ENCODE results near the gene SHLD1. TPM values are rescaled to one million over a fixed set of nuclear protein-coding genes. Genes with fewer than 3 reads are reported as not detected.

SHLD1 gene
- polyA plus RNA-seq, 1 donor (not counting 4 experiments of a cell fraction or from before 2014, with no cell fraction given) = 3.2 TPM

DNA sequence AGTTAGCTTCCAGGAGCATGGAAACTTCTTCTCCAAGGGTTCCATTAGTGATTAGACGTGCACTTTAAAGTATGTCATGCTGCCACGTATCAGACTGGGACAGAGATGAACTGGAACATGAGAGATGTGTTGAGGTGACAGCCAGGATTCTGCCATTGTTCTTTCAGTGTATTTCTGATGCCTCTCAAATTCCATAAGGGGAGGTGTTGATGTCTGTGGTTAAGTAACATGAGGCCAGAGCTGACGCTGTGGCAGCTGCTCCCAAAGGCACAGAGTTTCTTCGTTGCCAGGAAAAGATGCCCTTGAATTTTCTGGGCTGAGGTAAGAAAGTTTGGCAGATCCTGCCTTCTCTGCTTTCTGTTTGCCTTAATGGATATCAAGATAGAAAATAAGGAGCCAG lies 136.6 kb downstream of the SHLD1 start:
- TF ChIP-seq EZH2 (IDR thresholded peaks at IDR 0.05; ENCODE audit: low read length) = no peak
- TF ChIP-seq, protein P1, sequence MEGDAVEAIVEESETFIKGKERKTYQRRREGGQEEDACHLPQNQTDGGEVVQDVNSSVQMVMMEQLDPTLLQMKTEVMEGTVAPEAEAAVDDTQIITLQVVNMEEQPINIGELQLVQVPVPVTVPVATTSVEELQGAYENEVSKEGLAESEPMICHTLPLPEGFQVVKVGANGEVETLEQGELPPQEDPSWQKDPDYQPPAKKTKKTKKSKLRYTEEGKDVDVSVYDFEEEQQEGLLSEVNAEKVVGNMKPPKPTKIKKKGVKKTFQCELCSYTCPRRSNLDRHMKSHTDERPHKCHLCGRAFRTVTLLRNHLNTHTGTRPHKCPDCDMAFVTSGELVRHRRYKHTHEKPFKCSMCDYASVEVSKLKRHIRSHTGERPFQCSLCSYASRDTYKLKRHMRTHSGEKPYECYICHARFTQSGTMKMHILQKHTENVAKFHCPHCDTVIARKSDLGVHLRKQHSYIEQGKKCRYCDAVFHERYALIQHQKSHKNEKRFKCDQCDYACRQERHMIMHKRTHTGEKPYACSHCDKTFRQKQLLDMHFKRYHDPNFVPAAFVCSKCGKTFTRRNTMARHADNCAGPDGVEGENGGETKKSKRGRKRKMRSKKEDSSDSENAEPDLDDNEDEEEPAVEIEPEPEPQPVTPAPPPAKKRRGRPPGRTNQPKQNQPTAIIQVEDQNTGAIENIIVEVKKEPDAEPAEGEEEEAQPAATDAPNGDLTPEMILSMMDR (optimal IDR thresholded peaks at IDR 0.05 in 1 of 3, IDR thresholded peaks at IDR 0.05 in 1 of 3, conservative IDR thresholded peaks at IDR 0.05 in 1 of 3; ENCODE audit: extremely low read depth in 1 of 3, insufficient read depth in 2 of 3, low read length in 3 of 3) = no peak
- Histone ChIP-seq H3K9me3 (ENCODE audit: control insufficient read depth, low read depth, low read length) (no peaks in the 10 kb centered on the region), H3K4me3 (ENCODE audit: control insufficient read depth in 2 of 3, extremely low read depth in 1 of 3, insufficient read depth in 2 of 3, low read depth in 1 of 3, low read length in 3 of 3) (no peak overlapping the region), H2AFZ (ENCODE audit: control insufficient read depth, low read length) (no peak overlapping the region), H3K27ac (ENCODE audit: control insufficient read depth, insufficient read depth, low read length) (no peak overlapping the region), H3K27me3 (ENCODE audit: control insufficient read depth, extremely low read depth, insufficient read depth, low read length) (no peaks in the 10 kb centered on the region), H3K36me3 (ENCODE audit: control insufficient read depth in 2 of 2, extremely low read depth in 1 of 2, insufficient read depth in 2 of 2, low read length in 2 of 2) (no peaks in the 10 kb centered on the region), H3K9ac (ENCODE audit: control insufficient read depth, extremely low read depth, insufficient read depth, low read length) (no peak overlapping the region), H3K9me1 (ENCODE audit: control insufficient read depth, extremely low read depth, insufficient read depth, low read length) (no peaks in the 10 kb centered on the region), H3K4me2 (ENCODE audit: control insufficient read depth, extremely low read depth, insufficient read depth, low read depth, low read length) (no peak overlapping the region), H3K79me2 (ENCODE audit: control insufficient read depth, insufficient read depth, low read length) (no peaks in the 10 kb centered on the region), H3K4me1 (ENCODE audit: control insufficient read depth, extremely low read depth, insufficient read depth, low read length) (no peaks in the 10 kb centered on the region), H4K20me1 (ENCODE audit: control insufficient read depth, extremely low read depth, insufficient read depth, low read length) (no peaks in the 10 kb centered on the region)
- dilution Hi-C loops (cut with MboI; ENCODE audit: extremely low pct_ligation_motif_present, low sequenced_read_pairs) = no loop called here
- FAIRE-seq (no peak), DNase-seq (ENCODE audit: low read depth, low spot score) (no peak)

DNA sequence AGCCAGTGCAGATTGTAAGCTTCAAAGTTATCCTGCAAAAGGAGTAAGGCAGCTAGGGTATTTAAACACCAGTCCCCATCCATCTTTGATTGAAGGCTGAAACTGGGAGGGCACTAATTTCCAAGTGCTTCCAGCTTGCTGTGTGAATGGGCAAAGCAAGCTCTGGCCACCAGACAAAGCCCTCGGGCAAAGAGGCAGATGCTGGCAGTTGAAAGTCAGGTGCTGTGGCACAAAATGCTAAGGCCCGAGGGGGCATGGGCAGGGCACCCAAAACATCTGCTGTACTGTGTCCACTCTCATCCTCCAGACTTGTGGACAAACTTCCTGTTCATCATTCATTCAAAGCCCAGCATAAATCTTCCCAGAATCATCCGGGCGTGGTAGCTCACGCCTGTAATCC lies 137.2 kb downstream of the SHLD1 start:
- no peaks in the 10 kb centered on the region for H3K27me3 ChIP-seq (ENCODE audit: control insufficient read depth, extremely low read depth, insufficient read depth, low read length)
- DNase-seq (ENCODE audit: low read depth, low spot score) (no peak), FAIRE-seq (no peak)
- H4K20me1 ChIP-seq (ENCODE audit: control insufficient read depth, extremely low read depth, insufficient read depth, low read length) = no peaks in the 10 kb centered on the region
- H3K36me3 ChIP-seq (ENCODE audit: control insufficient read depth in 2 of 2, extremely low read depth in 1 of 2, insufficient read depth in 2 of 2, low read length in 2 of 2) = no peaks in the 10 kb centered on the region
- no peak overlapping the region for H3K4me3 ChIP-seq (ENCODE audit: control insufficient read depth in 2 of 3, extremely low read depth in 1 of 3, insufficient read depth in 2 of 3, low read depth in 1 of 3, low read length in 3 of 3)
- H3K9me3 ChIP-seq (ENCODE audit: control insufficient read depth, low read depth, low read length) = no peaks in the 10 kb centered on the region
- no peaks in the 10 kb centered on the region for H3K4me1 ChIP-seq (ENCODE audit: control insufficient read depth, extremely low read depth, insufficient read depth, low read length)
- no peaks in the 10 kb centered on the region for H3K79me2 ChIP-seq (ENCODE audit: control insufficient read depth, insufficient read depth, low read length)
- H2AFZ ChIP-seq (ENCODE audit: control insufficient read depth, low read length) = no peak overlapping the region
- H3K4me2 ChIP-seq (ENCODE audit: control insufficient read depth, extremely low read depth, insufficient read depth, low read depth, low read length) = no peak overlapping the region
- H3K9me1 ChIP-seq (ENCODE audit: control insufficient read depth, extremely low read depth, insufficient read depth, low read length) = no peaks in the 10 kb centered on the region
- no peak overlapping the region for H3K27ac ChIP-seq (ENCODE audit: control insufficient read depth, insufficient read depth, low read length)
- dilution Hi-C loops (cut with MboI; ENCODE audit: extremely low pct_ligation_motif_present, low sequenced_read_pairs) = no loop called here
- no peak overlapping the region for H3K9ac ChIP-seq (ENCODE audit: control insufficient read depth, extremely low read depth, insufficient read depth, low read length)
- no peak for TF ChIP-seq EZH2 (IDR thresholded peaks at IDR 0.05; ENCODE audit: low read length)
- TF ChIP-seq, protein P1 (optimal IDR thresholded peaks at IDR 0.05 in 1 of 3, IDR thresholded peaks at IDR 0.05 in 1 of 3, conservative IDR thresholded peaks at IDR 0.05 in 1 of 3; ENCODE audit: extremely low read depth in 1 of 3, insufficient read depth in 2 of 3, low read length in 3 of 3) = no peak

Data from keratinocyte (primary cell).